GM19397 (cell line): Measurements from ENCODE around the gene CREBBP.
A peak's percentile ranks its signal among the peaks of the same experiment; 100 is the strongest.

Experiments used
- ATAC-seq: cut with Tn5 transposase; IDR thresholded peaks from one replicate; pipeline ENCODE4 v1.9.1; 2021; ENCODE audit warnings: mild to moderate bottlenecking, moderate library complexity; ENCODE audit not compliant: unreplicated experiment

CREBBP gene

DNA sequence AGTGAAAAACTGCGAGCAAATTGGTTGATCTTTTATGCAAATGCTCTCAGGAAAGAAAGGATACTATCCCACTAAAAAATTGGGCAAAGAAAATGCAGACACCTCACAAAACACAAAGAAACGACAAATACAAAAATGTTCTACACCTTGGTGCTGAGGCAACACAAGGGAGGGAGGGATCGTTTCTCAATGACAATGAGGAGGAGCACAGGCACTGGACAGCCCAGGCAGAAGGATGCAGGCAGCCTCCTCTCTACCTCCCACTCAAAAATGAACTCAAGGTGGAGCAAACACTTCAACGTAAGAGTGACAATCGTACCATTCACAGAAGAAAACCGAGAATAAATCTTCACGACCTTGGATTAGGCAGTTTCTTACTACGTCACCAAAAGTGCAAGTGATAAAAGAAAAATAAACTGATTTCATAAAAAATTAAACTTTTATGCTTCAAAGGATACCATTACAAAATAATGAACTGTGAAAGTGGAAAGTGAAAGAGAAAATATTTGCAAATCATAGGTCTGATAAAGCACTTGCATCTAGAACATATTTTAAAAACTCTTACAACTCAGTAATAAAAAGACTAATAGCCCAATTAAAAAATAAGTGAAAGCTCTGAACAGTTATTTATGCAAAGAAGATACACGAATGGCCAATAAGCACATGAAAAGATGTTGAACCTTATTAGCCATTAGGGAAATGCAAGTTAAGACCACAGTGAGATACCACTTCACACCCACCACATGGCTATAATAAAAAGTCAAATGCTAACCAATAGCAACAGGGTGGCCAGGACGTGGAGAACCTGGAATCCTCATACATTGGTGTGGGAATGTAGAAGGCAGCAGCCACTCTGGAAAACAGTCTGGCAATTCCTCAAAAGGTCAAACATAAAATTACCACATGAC, 82.4 kb downstream of the CREBBP start:
- no peak for ATAC-seq

DNA sequence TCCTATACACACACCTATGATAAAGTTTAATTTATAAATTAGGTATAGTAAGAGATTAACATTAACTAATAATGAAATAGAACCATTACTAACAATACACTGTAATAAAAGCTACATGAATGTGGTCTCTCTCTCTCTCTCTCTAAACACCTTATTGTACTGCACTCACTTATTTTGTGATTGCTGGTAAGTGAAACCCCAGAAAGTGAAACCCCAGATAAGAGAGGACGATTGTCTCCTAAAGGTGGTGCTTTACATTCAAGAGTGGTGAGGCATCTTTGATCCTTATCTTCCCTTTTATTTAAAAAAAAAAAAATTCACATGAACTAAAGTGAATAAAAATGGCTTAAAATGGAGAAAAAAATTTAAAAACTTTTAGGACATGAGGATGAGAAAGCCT, 83.0 kb downstream of the CREBBP start:
- no peak for ATAC-seq

DNA sequence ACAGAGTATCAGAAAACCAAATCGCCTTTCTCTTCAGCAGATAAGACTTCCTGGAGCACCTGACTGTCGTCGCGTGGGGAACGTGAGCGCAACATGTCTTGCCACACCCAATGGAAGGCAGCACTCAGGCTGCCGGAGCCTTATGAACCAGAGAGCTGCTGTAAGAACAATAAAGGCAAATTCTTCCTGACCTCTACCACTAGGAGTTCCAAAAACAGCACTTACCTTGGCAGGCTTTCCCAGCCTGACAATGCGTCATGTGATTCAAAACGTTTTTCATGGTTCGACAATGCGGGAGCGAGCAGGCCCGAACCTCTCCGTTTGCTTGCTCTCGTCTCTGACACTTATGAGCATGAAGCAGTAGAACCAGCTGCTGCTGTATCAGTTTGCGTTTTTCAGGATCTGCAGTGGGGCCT, 87.3 kb downstream of the CREBBP start:
- ATAC-seq: no peak

DNA sequence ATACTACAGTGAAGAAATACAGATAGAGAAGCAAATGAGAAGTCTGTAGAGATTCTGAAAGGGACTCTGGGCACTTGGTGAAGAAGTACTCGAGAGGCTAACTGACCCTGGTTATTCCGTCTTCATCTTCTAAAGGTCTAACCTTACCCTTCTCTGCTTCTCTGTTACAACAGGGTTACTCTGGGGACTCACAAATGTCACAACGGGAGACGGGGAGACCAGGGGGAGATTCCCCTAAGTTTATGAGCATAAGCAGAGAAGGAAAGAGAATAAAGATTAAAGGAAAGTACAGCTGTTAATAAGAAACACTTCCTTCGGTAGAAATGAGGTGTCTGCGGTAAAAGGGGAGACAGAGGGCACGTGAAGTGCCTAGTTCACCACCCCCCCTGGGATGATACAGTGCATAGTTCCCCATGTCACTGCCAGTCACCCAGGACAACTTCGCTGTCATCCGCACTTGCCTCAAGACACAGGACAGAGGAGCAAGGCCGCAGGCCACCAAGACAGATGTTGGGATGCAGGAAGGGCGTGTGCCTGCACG, 88.0 kb downstream of the CREBBP start:
- ATAC-seq: no peak

DNA sequence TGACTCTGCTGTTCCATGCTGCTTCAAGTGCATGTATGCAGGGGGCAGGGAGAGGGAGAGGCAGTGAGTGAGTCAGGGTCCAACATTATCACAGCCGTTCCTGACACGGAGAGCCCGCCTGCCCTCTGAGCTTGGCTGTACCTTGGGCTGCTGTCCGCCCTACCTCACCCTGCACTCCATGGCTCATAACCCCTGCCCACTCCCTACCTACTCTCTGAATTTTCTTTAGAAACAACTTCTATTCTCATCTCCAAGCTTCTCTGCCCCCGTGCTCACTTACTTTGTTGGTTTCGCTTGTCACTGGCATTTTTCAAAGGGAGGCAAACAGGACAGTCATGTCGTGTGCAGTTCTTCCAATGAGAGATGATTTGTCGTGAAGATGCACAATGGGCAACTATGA, 88.8 kb downstream of the CREBBP start:
- no peak for ATAC-seq

DNA sequence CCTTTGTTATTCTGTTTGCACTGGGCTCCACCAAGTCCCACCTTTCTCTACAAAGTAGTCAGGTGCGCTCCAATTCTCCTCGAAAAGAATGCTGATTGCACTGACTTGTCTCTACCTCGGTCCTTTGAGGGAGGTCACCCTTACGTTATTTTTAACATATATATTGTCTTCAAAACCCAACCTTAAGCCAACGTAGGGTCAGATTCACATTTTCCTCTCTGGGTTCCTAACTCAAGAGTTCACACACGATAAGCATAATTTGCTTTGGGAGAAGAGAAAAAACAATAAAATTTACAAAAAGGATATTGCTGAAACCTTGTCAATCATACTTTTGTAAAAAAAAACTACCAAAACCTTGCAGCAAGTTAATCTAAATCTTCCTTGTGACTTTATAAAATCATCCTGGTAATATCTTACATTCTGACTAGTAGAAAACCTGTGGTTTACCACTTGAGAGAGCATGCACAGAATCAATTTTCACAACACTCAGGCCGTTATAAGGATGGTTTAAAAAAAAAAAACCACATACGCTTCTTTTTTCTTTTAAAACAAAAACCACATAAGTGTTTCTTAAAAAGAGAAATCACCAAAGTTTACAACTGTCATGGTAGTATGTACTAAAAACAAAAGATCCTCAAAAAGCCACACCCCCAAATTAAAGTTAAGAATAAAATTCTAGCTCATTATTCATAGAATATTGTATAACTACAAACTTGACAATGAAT, 91.0 kb downstream of the CREBBP start:
- ATAC-seq: no peak

GRCh38 chr16:3788711-3789374, 91.7 kb downstream of the CREBBP start:
- no peak for ATAC-seq

GRCh38 chr16:3787924-3788661, 92.4 kb downstream of the CREBBP start:
- ATAC-seq: peak; percentile 65

GRCh38 chr16:3785413-3785812, 95.1 kb downstream of the CREBBP start:
- no peak for ATAC-seq

DNA sequence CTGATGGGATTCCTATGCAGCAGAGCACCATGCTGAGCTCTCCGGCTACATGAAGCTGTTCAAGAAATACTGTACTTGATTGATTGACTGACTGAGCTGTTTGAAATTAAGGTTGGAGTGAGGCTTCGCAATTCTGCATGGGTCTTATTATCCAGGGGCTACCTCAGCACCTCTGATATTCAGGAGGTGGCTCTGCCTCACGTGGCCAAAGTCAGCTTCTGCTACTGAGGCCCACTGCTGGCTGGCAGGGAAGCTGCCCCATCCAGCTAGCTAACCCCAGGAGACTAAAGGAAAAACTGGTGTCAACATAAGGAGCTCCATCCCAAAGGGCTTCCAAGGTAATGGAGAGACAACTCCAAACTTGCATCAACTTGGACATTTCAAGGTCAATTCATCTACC, 97.0 kb downstream of the CREBBP start:
- no peak for ATAC-seq

GRCh38 chr16:3782566-3782965, 97.9 kb downstream of the CREBBP start:
- ATAC-seq: no peak

GRCh38 chr16:3781421-3781820, 99.1 kb downstream of the CREBBP start:
- ATAC-seq: no peak

GRCh38 chr16:3780570-3780969, 99.9 kb downstream of the CREBBP start:
- no peak for ATAC-seq

DNA sequence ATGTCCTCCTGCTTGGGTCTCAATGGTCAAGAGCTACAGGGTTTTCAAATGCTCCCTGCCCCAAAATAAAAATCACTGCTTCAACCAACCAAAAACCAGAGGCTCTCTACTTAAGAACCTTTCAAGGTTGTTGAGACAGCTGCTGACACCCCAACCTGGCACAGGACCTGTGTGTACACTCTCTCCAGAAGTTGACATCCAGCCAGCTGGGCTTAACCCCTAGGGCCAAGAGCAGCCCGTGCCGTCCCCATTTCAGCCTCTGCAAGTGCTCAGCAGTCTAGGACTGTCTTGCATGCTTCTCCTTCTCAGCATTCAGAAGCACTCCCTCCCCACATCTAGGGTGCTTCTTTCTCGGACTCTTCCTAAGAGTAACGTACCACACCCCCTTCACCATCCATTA, 104.2 kb downstream of the CREBBP start:
- no peak for ATAC-seq

DNA sequence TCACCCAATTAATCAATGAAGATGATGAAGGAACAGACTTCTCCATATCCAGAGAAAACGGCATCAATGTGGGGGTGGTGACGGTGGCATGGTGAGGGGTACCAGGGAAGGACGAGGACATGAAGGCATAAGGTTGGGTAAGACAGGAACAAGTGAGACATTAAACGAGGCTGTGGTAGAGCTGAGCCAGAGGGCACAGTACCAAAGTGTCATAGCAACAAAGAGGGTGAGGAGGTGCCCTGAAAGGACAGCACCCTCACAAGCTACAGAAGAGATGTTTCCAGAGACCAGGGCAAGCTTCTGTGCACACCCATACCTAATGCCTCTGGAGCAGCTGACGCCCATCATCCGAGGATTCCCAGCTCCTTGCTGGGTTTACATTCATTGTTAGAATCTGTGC, 105.7 kb downstream of the CREBBP start:
- ATAC-seq: no peak

- no peak for ATAC-seq
These were observed 106.3 kb downstream of the CREBBP start for GRCh38 chr16:3774156-3774767.

DNA sequence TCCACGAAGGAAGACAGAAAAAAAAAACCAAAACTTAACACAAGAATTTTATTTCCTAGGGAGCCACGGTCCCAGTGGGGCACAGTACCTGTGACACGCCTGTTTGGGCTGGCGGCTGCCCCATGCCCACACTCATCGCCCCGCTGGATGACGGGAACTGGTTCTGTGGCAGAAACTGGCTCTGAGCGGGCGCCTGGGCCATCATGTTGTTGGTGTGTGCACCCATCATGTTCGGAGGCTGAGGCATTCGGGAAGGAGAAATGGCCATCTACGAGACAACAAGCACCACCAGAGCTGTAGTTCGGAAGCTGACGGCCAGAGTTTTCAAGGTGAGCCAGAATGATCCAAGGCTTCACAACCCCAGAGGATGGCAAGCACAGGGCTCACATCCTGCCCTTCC, 106.8 kb downstream of the CREBBP start:
- no peak for ATAC-seq

GRCh38 chr16:3771513-3771912, 109.0 kb downstream of the CREBBP start:
- no peak for ATAC-seq

DNA sequence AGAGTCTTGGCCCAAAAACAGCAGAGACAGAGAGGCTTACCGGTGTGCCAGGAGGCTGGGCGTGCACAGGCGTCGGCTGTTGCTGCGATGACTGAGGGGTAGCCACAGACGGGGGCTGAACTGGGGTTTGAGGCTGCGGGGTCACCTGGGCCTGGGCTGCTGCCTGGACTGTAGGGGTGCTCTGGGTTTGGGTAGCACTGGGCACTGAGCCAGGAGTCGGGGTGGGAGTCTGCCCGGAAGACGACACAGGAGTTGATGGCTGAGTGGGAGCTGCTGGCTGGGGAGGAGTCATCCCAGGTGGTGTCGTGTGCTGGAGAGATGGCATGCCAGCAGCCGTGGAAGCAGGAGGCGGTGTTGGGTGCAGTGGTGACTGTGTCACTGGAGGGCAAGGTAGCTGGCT, 110.0 kb downstream of the CREBBP start:
- no peak for ATAC-seq

GRCh38 chr16:3769942-3770341, 110.6 kb downstream of the CREBBP start:
- no peak for ATAC-seq
